GM12874 (cell line): ENCODE results near the gene RDH13.

Source experiments
- CTCF ChIP-seq: IDR thresholded peaks from 2 replicates; pipeline ENCODE4 v1.5.1; 2011; ENCODE audit warnings: low read depth, mild to moderate bottlenecking, control low read depth, low read length, moderate library complexity; ENCODE audit not compliant: insufficient read depth

Gene RDH13

GRCh38 chr19:55028757-55029156 is 34.2 kb downstream of the RDH13 start:
- no peak for TF ChIP-seq CTCF

GRCh38 chr19:55027472-55028337 is 35.2 kb downstream of the RDH13 start:
- TF ChIP-seq CTCF: no peak

GRCh38 chr19:55024111-55024510 is 38.8 kb downstream of the RDH13 start:
- TF ChIP-seq CTCF: no peak

GRCh38 chr19:55018633-55019032 is 44.3 kb downstream of the RDH13 start:
- TF ChIP-seq CTCF: no peak

GRCh38 chr19:55018216-55018615 is 44.7 kb downstream of the RDH13 start:
- no peak for TF ChIP-seq CTCF

- no peak for TF ChIP-seq CTCF
These were observed 46.9 kb downstream of the RDH13 start for GRCh38 chr19:55016017-55016416.

- TF ChIP-seq CTCF: no peak
These were observed 47.8 kb downstream of the RDH13 start for GRCh38 chr19:55015126-55015525.

GRCh38 chr19:55014714-55015113 is 48.2 kb downstream of the RDH13 start:
- no peak for TF ChIP-seq CTCF
